Upper lobe of left lung (tissue), 4 donors: Measurements from ENCODE around the gene EVI5L.

ENCODE experiments used
- EP300 ChIP-seq, 4 donors: sonication (generic); formaldehyde crosslinking; IDR thresholded peaks; one replicate each; pipeline ENCODE4 v1.5.1; 2017; ENCODE audit warnings: antibody characterized with exemption in 4 of 4, control low read depth in 2 of 4
- POLR2A ChIP-seq, 4 donors: fragments of 450-650 bp; IDR thresholded peaks; one replicate each; pipeline ENCODE4 v1.5.1; 2016 to 2017; ENCODE audit warnings: antibody characterized with exemption in 4 of 4, mild to moderate bottlenecking in 2 of 4
- POLR2AphosphoS5 ChIP-seq, 2 donors: sonication (generic); formaldehyde crosslinking; IDR thresholded peaks; one replicate each; pipeline ENCODE4 v1.5.1; 2017; ENCODE audit warnings: antibody characterized with exemption in 2 of 2
- TF ChIP-seq, protein P1 (sequence below), 6 experiments: fragments of 450-650 bp in 4 of 6; fragments of 200-600 bp in 2 of 6; sonication (generic) in 2 of 6; IDR thresholded peaks; one replicate each; pipeline ENCODE4 v1.5.1; 2016 to 2019; ENCODE audit warnings: antibody characterized with exemption in 6 of 6

DNA sequence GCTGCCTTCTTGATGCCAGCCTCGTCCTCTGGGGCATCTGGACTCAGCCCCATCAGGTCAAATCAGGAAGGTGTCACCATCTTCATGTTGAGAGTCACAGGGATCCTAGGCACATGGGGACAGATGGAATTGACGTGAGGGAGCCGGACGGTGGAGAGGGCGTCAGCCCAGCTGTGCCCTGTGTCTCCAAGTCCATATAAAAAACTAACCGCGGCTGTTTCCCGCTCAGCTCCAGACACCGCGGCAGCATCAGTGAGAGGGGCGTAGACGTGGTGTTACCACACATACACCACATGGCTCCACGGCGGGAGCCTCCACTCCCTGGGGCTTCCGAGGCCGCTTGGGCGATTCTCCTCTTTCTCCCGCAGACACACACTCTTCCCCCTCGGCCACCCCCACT, 49.8 kb downstream of the EVI5L start:
- TF ChIP-seq, protein P1, sequence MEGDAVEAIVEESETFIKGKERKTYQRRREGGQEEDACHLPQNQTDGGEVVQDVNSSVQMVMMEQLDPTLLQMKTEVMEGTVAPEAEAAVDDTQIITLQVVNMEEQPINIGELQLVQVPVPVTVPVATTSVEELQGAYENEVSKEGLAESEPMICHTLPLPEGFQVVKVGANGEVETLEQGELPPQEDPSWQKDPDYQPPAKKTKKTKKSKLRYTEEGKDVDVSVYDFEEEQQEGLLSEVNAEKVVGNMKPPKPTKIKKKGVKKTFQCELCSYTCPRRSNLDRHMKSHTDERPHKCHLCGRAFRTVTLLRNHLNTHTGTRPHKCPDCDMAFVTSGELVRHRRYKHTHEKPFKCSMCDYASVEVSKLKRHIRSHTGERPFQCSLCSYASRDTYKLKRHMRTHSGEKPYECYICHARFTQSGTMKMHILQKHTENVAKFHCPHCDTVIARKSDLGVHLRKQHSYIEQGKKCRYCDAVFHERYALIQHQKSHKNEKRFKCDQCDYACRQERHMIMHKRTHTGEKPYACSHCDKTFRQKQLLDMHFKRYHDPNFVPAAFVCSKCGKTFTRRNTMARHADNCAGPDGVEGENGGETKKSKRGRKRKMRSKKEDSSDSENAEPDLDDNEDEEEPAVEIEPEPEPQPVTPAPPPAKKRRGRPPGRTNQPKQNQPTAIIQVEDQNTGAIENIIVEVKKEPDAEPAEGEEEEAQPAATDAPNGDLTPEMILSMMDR (IDR thresholded peaks at IDR 0.05): no peak
- no peak for TF ChIP-seq POLR2AphosphoS5 (IDR thresholded peaks at IDR 0.05)
- no peak for TF ChIP-seq EP300 (IDR thresholded peaks at IDR 0.05)
- no peak for TF ChIP-seq POLR2A (IDR thresholded peaks at IDR 0.05)
